HCT116 (cell line): ENCODE data around the gene ARR3. TPM values are rescaled to one million over a fixed set of nuclear protein-coding genes. Genes with fewer than 3 reads are reported as not detected.

Experiments
- ATAC-seq: fragments of 200-7000 bp; cut with Tn5 transposase; 2 replicates; pipeline ENCODE4 v1.9.1; 2020; ENCODE audit warnings: mild to moderate bottlenecking, moderate library complexity
- BruUV-seq: library from RNA; stranded (reverse); fragments of 400-500 nt; replicated peaks from 2 replicates; lab custom pipeline; 2021; lab: Mats Ljungman, UMichigan
- CTCF ChIA-PET: fragments of 300-600 bp; sonication (Branson Sonifier 250); formaldehyde crosslinking; loops from one replicate; lab custom pipeline; 2021; ENCODE audit warnings: antibody characterized with exemption; lab: Charles Lee
- POLR2A ChIA-PET: fragments of 300-600, 350-600 bp; sonication (Branson Sonifier 250); formaldehyde crosslinking; loops from one replicate; lab custom pipeline; 2021; ENCODE audit warnings: antibody characterized with exemption; lab: Charles Lee
- RAD21 ChIA-PET, 2 experiments: fragments of 300-600 bp; sonication (Branson Sonifier 250); formaldehyde crosslinking; loops; one replicate each; lab custom pipeline; 2023; ENCODE audit warnings: low total read pairs in 2 of 2; ENCODE audit not compliant: uncharacterized antibody in 2 of 2, unreplicated experiment in 2 of 2, low non-redundant PET in 1 of 2; lab: Charles Lee
- DNase-seq: peaks from one replicate; pipeline ENCODE4 v3.0.0-alpha.2; 2010; ENCODE audit warnings: low read depth, low spot score
- H2AFZ ChIP-seq: fragments of 200-600 bp; shearing (Covaris generic), sonication (generic); 2 replicates; pipeline ENCODE4 v1.6.1; 2017; ENCODE audit warnings: low read depth, mixed run types, mixed read lengths, antibody characterized with exemption, low read length; ENCODE audit not compliant: poor library complexity, severe bottlenecking
- H3K27ac ChIP-seq: 2 replicates; pipeline ENCODE4 v1.5.1; 2012; ENCODE audit warnings: low read depth, low read length
- H3K27me3 ChIP-seq: fragments of 200-600 bp; sonication (generic); 2 replicates; pipeline ENCODE4 v1.6.1; 2016; ENCODE audit warnings: mixed run types, low read length, mixed read lengths; ENCODE audit not compliant: insufficient read depth
- H3K36me3 ChIP-seq, 2 experiments: fragments of 200-500 bp in 1 of 2; fragments of 200-600 bp in 1 of 2; sonication (Bioruptor generic) in 1 of 2; sonication (generic) in 1 of 2; 2 replicates each; pipeline versions ENCODE4 v1.5.1 to v1.6.1; 2014 to 2016; ENCODE audit warnings: low read length in 2 of 2, inconsistent platforms in 1 of 2, mixed read lengths in 1 of 2, mixed run types in 1 of 2; ENCODE audit not compliant: insufficient read depth in 2 of 2, control insufficient read depth in 1 of 2
- H3K4me1 ChIP-seq, 2 experiments: fragments of 200-600 bp in 1 of 2; sonication (generic) in 1 of 2; 2 replicates each; pipeline versions ENCODE4 v1.5.1 to v1.6.1; 2012 to 2017; ENCODE audit warnings: low read length in 2 of 2, inconsistent platforms in 1 of 2, mild to moderate bottlenecking in 1 of 2, mixed read lengths in 1 of 2, mixed run types in 1 of 2, moderate library complexity in 1 of 2; ENCODE audit not compliant: insufficient read depth in 2 of 2, control insufficient read depth in 1 of 2
- H3K4me2 ChIP-seq: fragments of 200-600 bp; sonication (generic); 2 replicates; pipeline ENCODE4 v1.6.1; 2017; ENCODE audit warnings: mixed run types, low read length, mixed read lengths
- H3K4me3 ChIP-seq, 2 experiments: fragments of 200-600 bp in 1 of 2; sonication (generic) in 1 of 2; replicated peaks in 1 of 2; 2 replicates each; pipeline ENCODE4 v1.5.1; 2011 to 2016; ENCODE audit warnings: low read length in 2 of 2, control low read depth in 1 of 2, low read depth in 1 of 2, mild to moderate bottlenecking in 1 of 2, mixed read lengths in 1 of 2, mixed run types in 1 of 2
- H3K79me2 ChIP-seq: fragments of 200-600 bp; sonication (generic); 2 replicates; pipeline ENCODE4 v1.6.1; 2017; ENCODE audit warnings: mild to moderate bottlenecking, mixed run types, low read length, moderate library complexity, mixed read lengths; ENCODE audit not compliant: insufficient read depth
- H3K9ac ChIP-seq: fragments of 200-600 bp; sonication (generic); 2 replicates; pipeline ENCODE4 v1.6.1; 2016; ENCODE audit warnings: low read length, mixed read lengths
- H3K9me2 ChIP-seq: fragments of 200-600 bp; sonication (generic), shearing (Covaris generic); 2 replicates; pipeline ENCODE4 v1.6.1; 2017; ENCODE audit warnings: mixed run types, mild to moderate bottlenecking, moderate library complexity; ENCODE audit not compliant: insufficient read depth
- H3K9me3 ChIP-seq, 2 experiments: fragments of 200-500 bp in 1 of 2; fragments of 200-600 bp in 1 of 2; sonication (Bioruptor generic) in 1 of 2; sonication (generic) in 1 of 2; 2 replicates each; pipeline ENCODE4 v1.6.1; 2014 to 2017; ENCODE audit warnings: low read length in 2 of 2, mixed read lengths in 2 of 2, inconsistent platforms in 1 of 2, low read depth in 1 of 2, mild to moderate bottlenecking in 1 of 2, mixed run types in 1 of 2, moderate library complexity in 1 of 2; ENCODE audit not compliant: control insufficient read depth in 1 of 2, insufficient read depth in 1 of 2
- H4K20me1 ChIP-seq: fragments of 200-600 bp; sonication (generic), shearing (Covaris generic); 2 replicates; pipeline ENCODE4 v1.6.1; 2017; ENCODE audit warnings: mixed run types, mild to moderate bottlenecking, moderate library complexity; ENCODE audit not compliant: insufficient read depth
- CEBPB ChIP-seq: IDR thresholded peaks from 2 replicates; pipeline ENCODE4 v1.6.1; 2012; ENCODE audit warnings: low read depth
- CTCF ChIP-seq, 3 experiments: fragments of 200-600 bp in 1 of 3; sonication (generic) in 1 of 3; IDR thresholded peaks in 2 of 3; conservative IDR thresholded peaks in 1 of 3; 2 replicates each; pipeline ENCODE4 v1.5.1; 2012 to 2017; ENCODE audit warnings: low read depth in 2 of 3, low read length in 2 of 3, antibody characterized with exemption in 1 of 3, borderline replicate concordance in 1 of 3, control low read depth in 1 of 3, mild to moderate bottlenecking in 1 of 3, mixed read lengths in 1 of 3, mixed run types in 1 of 3, moderate library complexity in 1 of 3; ENCODE audit not compliant: insufficient read depth in 1 of 3
- EZH2phosphoT487 ChIP-seq: fragments of 200-600 bp; IDR thresholded peaks from 2 replicates; pipeline ENCODE4 v1.6.1; 2018; ENCODE audit warnings: antibody characterized with exemption, borderline replicate concordance
- POLR2A ChIP-seq: IDR thresholded peaks from 2 replicates; pipeline ENCODE4 v1.7.0; 2011; ENCODE audit warnings: borderline replicate concordance; ENCODE audit not compliant: insufficient read depth, insufficient read length; ENCODE audit errors: extremely low read depth
- POLR2AphosphoS5 ChIP-seq: IDR thresholded peaks from 2 replicates; pipeline ENCODE4 v1.6.1; 2011; ENCODE audit warnings: mild to moderate bottlenecking, low read depth, low read length, moderate library complexity
- RAD21 ChIP-seq: IDR thresholded peaks from 2 replicates; pipeline ENCODE4 v1.6.1; 2012; ENCODE audit warnings: low read depth, mild to moderate bottlenecking
- REST ChIP-seq: IDR thresholded peaks from 2 replicates; pipeline ENCODE4 v1.6.1; 2012; ENCODE audit warnings: low read depth
- SP1 ChIP-seq: IDR thresholded peaks from 2 replicates; pipeline ENCODE4 v1.6.1; 2012; ENCODE audit warnings: low read depth
- TCF7L2 ChIP-seq: IDR thresholded peaks from 2 replicates; pipeline ENCODE4 v1.7.0; 2011; ENCODE audit warnings: borderline replicate concordance, inconsistent platforms; ENCODE audit not compliant: insufficient read depth, insufficient read length; ENCODE audit errors: extremely low read depth
- YY1 ChIP-seq: IDR thresholded peaks from 2 replicates; pipeline ENCODE4 v1.6.1; 2011; ENCODE audit warnings: low read length, low read depth, moderate library complexity, mild to moderate bottlenecking; ENCODE audit not compliant: insufficient replicate concordance; ENCODE audit errors: extremely low read depth
- ZNF274 ChIP-seq: fragments of 200-500 bp; sonication (Bioruptor generic); IDR thresholded peaks from 2 replicates; pipeline ENCODE4 v1.6.1; 2014; ENCODE audit warnings: mild to moderate bottlenecking, low read depth, low read length, inconsistent platforms
- intact Hi-C: fragments of 100-400 bp; cut with micrococcal nuclease; formaldehyde crosslinking; loops from 2 replicates; pipeline ENCODE4 v1.10.0; 2022
- total RNA-seq: library from RNA; stranded (reverse); gene quantifications from one replicate; pipeline ENCODE4 v1.2.1, GENCODE V29; 2021; ENCODE audit not compliant: unreplicated experiment
- TF ChIP-seq, protein P1 (sequence below): IDR thresholded peaks from 2 replicates; pipeline ENCODE4 v1.6.1; 2011; ENCODE audit warnings: mild to moderate bottlenecking, low read length, moderate library complexity; ENCODE audit not compliant: insufficient replicate concordance; ENCODE audit errors: extremely low read depth
- TF ChIP-seq, protein P2 (sequence below): IDR thresholded peaks from 2 replicates; pipeline ENCODE4 v1.6.1; 2012

The ARR3 gene
- total RNA-seq, 1 experiment from 2014 or later = not detected

GRCh38 chrX:70281951-70282350 lies 13.8 kb downstream of the ARR3 start, which contains the start of gene RAB41:
Gene RAB41, plus strand, starts transcription at chrX:70282172. Its CDS starts 46 bp downstream, at chrX:70282218.
- H4K20me1 ChIP-seq = no peaks in the 10 kb centered on the region
- H3K4me2 ChIP-seq = no peak within 1 kb of the TSS
- no peak within 1 kb of the TSS for H2AFZ ChIP-seq
- H3K9me2 ChIP-seq = no peaks in the 10 kb centered on the region
- TF ChIP-seq TCF7L2 = no peak
- TF ChIP-seq, protein P1, sequence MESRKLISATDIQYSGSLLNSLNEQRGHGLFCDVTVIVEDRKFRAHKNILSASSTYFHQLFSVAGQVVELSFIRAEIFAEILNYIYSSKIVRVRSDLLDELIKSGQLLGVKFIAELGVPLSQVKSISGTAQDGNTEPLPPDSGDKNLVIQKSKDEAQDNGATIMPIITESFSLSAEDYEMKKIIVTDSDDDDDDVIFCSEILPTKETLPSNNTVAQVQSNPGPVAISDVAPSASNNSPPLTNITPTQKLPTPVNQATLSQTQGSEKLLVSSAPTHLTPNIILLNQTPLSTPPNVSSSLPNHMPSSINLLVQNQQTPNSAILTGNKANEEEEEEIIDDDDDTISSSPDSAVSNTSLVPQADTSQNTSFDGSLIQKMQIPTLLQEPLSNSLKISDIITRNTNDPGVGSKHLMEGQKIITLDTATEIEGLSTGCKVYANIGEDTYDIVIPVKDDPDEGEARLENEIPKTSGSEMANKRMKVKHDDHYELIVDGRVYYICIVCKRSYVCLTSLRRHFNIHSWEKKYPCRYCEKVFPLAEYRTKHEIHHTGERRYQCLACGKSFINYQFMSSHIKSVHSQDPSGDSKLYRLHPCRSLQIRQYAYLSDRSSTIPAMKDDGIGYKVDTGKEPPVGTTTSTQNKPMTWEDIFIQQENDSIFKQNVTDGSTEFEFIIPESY = no peak
- TF ChIP-seq, protein P2, sequence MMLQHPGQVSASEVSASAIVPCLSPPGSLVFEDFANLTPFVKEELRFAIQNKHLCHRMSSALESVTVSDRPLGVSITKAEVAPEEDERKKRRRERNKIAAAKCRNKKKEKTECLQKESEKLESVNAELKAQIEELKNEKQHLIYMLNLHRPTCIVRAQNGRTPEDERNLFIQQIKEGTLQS = no peak
- TF ChIP-seq SP1 = no peak
- TF ChIP-seq RAD21 = no peak
- no peak for TF ChIP-seq POLR2AphosphoS5
- TF ChIP-seq CEBPB = no peak
- TF ChIP-seq CTCF (IDR thresholded peaks at IDR 0.05 in 2 of 3, conservative IDR thresholded peaks at IDR 0.05 in 1 of 3; ENCODE audit: borderline replicate concordance in 1 of 3, insufficient read depth in 1 of 3, low read depth in 2 of 3, low read length in 2 of 3) = no peak
- no peak for TF ChIP-seq EZH2phosphoT487
- no peak for TF ChIP-seq YY1
- TF ChIP-seq ZNF274 = no peak
- no peak for TF ChIP-seq POLR2A
- no peak for TF ChIP-seq REST
- ChIA-PET RAD21 (no interaction called here), POLR2A (no interaction called here), CTCF (no interaction called here)
- H3K4me3 ChIP-seq = no peak within 1 kb of the TSS
- peaks cover 0 to 3% of the 10 kb centered on the region in 2 experiments; a peak in 1 of 4 replicates for H3K36me3 ChIP-seq
- H3K79me2 ChIP-seq = no peaks in the 10 kb centered on the region
- no peak for ATAC-seq
- no peaks in the 10 kb centered on the region for H3K9me3 ChIP-seq
- DNase-seq = no peak
- no peak within 1 kb of the TSS for H3K27ac ChIP-seq
- H3K27me3 ChIP-seq = no peaks in the 10 kb centered on the region
- no peak within 1 kb of the TSS for H3K9ac ChIP-seq
- H3K4me1 ChIP-seq = no peaks in the 10 kb centered on the region
- BruUV-seq = no TSS peak
- intact Hi-C loops = no loop called here
